ENCODE measurements around the gene IGSF5.

IGSF5 gene

DNA sequence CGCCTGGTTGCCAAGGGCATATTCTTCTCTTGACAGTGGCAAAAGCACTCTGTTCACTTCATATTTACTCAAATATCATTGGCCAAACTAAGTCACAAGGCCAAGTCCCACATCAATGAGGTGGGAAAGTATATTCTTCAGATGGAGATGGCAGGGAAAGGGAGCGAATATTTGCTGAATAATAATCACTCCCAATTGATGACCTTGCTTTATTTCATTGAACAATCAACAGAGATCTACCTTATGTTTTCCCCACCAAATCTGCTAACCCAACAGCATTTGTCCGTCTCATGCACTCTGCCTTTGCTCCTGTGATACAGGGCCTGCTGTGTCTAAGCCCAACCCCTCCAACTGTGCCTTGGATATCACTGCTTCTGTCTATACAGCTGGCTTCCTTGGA is 77.1 kb downstream of the IGSF5 start:
- DNase-seq (ENCODE audit: low read depth): no peak

DNA sequence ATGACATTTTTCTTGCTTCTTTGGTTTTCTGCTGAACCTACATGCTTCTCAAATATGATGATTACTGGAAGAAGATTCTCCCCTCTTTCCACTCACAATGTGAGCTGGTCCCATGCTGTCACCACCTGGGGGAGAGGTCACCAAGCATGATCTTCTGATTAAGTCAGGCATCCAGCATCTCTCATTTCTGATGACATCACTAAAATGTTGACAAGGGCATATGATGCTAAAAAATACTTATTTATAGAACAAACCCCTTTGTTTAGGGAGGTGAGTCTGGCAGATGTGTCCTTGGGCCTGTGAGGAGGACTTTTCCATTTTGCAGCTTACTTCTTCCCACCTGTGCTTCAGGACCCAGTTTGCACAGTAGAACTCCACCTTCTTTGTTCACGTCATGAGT is 80.3 kb downstream of the IGSF5 start:
- no peak for DNase-seq (ENCODE audit: low read depth)

DNA sequence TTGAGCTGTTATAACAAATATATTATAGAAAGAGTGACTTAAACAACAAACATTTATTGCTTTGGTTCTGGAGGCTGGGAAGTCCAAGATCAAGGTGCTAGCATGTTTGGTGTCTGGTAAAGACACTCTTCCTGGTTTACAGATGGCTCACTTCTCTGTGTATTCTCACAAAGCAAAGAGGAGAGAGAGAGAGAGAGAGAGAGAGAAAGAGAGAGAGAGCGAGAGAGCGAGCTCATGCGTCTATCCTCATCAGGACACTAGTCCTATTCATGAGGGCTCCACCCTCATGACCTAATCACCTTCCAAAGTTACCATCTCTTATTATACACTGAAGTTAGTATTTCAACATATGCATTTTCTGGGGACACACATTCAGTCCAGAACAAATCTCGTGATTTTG is 89.6 kb downstream of the IGSF5 start:
- no peak for DNase-seq (ENCODE audit: low read depth)

DNA sequence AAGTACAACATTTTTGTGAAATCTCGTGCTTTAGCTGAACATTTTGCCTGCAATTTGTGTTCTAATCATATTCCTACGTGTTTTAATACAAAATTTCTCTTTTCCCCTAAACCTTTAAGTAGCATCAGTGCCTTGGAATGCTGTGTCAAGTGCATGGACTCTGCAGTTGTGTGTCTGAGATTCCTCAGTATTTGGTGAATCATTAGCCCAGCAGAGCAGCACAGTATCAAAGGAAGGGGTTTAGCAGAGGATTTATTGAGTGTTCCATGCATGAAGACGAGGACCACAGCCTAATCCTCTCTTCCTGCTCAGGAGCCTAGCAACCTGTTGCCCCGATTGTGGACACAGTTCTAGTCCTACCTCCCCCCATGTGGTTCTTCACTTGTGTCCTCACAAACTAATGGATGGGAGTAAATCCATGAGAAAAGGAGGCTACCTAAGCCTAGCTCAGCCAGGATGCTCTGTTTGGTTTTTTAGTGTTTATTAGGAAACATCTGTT is 92.9 kb downstream of the IGSF5 start:
- no peak for DNase-seq (ENCODE audit: low read depth)

DNA sequence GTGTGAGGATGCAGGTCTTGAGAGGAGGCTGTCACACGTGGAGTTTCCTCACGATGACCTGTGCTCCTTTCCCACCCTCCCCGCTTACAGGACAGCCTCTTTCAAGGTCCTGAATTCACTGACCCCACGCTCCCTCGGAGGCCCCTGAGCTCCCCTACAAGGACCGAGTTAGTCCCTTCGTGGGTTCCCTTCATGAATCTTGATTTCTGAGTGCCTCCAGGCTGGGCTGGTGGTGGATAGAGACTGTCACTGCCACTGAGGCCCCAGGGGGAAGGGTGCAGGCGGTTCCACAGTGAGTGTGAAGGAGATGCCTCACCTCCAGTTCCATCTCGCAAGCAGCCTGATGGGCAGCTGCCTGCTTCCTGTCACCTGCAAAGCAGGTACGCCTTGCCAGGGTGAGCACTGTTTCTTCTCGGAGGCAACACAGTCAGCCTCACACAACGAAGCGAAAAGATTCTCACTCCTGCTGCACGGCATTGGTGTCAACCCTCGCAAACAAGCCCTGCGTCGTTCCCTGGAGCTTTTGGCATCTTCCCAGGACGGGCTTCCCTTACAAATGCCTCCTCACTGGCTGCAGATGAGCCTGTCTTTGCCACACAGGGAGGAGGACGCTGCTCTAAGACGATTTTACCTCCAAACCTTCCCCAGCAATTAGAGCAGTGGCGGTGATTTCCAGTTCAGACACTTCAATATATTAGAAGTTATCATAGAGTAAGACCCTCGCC is 95.6 kb downstream of the IGSF5 start:
- DNase-seq (ENCODE audit: low read depth): no peak

DNA sequence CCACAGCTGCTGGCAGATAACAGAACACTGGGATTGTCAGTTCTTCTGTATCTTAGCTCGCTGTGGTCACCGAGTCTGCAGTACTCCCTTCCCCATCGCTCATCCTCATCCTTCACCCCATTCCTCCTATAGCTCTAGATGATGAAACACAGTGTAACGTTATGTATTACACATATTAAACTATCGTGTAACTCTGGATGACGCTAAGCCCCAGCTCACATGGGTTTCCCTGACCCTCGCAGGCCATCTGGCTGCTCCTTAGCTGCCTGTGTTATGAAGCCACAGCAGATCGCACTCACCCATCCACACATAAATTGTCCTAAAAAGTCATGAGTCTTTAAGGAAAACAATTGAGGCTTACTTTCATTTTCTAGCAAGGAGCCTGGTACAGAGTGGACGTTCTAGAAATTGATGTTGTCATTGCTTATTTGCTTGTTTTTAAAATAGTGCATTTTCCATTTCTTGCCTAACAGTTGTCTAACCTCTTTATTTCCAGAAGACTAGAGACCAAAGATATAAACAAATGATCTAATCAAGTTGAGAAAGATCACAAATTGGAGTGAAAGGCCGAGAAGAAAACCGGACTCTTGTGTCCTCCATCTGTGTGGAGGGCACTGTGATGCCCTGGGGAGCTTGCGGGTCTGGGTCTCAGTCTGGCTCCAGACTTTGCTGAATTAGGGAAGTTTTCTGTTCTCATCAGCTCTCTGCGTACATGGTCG is 97.9 kb downstream of the IGSF5 start:
- DNase-seq (ENCODE audit: low read depth): peak; percentile 23

DNA sequence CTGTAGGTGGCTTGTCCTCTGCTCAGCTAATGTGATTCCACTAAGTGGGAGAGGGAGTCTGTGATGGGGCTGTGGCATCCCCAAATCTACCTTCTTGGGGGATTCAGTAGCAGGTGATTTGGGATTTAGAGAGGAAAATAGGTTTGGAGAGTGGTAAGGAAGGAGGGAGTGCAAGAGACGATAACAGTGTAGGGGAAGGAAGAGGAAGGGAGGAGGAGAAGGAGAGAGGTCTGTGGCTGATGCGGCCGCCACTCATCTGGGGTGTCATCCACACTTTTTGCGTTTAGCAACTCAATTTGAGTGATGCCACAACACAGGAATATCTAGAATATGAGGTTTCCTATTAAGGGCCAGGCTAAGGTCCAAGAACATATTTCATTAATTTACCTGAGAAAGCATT is 98.5 kb downstream of the IGSF5 start:
- DNase-seq (ENCODE audit: low read depth): no peak

DNA sequence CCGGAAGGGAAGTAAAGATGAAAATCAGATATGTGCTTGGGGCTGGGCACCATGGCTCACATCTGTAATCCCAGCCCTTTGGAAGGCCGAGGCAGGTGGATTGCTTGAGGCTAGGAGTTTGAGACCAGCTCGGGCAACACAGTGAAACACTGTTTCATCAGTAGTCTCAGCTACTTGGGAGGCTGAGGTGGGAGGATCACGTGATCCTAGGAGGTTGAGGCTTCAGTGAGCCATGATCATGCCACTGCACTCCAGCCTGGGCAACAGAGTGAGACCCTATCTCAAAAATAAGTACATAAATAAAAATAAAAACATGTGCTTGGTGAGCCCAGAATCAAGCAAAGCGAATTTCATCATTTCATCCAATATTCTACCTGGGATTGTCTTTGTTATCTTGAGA is 98.9 kb downstream of the IGSF5 start:
- DNase-seq (ENCODE audit: low read depth): no peak

DNA sequence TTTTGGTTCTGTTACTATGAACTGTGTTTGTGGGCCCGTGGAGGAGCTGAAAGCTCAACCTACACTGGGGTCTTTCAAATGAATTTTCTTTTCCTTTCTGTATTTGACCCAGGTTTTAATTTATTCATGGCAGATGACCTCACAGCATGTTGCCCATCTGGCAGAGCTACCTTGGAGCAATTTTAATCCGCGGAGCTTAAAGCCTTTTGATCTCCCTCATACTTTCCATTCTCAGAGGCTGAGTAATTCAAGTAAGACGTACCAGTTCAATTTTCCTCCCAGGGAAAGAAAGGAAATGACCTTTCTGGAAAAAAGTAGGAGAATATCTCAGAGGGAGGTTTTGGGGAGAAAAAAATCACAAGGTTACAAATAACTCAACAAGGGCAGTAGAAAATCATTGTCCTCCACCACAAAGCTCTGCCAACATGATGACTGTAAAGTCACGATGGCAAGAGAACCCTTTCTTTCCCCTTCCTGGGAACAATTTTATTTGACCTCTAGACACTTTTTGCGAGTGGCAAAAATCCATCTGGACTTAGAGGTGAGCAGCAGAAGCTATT is 100.7 kb downstream of the IGSF5 start:
- peak; percentile 44 for DNase-seq (ENCODE audit: low read depth)

DNA sequence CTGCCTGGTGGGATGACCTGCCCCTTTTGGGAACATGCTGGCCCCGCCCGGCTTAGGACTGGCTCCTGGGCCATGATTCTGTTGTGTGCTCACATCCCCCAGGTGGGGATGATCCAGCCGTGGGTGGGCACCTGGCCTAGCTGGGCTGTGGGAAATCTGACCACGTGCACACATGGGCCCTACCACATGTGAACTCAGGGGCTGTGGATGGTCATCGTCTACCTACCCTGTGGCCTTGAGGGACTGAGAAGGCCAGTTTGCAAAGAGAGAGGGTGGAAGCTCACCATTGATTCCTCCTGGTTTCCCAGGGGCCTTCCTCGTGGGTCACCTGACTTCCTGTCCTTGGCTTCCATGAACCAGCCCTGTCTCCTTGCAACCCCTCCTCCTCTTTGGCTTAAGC is 102.9 kb downstream of the IGSF5 start:
- no peak for DNase-seq (ENCODE audit: low read depth)

DNA sequence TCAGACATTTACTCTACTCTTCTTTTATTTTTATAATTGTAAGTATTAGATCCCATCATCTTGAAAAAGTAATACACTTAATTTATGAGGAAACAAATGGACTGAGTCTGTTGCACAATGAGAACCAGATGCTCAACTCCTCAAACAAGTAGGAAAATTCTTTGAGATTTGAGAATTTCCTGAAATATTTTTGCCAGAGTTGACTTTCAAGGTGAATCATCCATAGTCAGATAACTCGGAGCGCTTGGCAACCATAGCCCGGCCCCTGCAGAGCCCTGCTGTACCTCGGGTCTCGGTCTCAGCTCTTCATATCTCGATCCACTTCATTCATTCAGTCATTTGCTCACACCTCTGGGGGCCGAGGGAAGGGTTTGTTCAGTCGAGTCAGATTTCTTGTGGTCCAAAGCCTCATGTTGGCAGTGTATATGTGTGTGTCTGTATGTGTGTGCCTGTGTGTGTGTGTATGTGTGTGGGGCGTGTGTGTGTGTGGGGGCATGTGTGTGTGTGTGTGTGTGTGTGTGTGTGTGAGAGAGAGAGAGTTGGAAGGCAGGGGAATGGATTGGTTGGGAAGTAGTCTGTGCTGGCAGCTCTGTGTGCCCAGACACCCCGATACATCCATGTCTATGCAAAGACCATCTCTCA is 104.2 kb downstream of the IGSF5 start:
- DNase-seq (ENCODE audit: low read depth): peak; percentile 17

DNA sequence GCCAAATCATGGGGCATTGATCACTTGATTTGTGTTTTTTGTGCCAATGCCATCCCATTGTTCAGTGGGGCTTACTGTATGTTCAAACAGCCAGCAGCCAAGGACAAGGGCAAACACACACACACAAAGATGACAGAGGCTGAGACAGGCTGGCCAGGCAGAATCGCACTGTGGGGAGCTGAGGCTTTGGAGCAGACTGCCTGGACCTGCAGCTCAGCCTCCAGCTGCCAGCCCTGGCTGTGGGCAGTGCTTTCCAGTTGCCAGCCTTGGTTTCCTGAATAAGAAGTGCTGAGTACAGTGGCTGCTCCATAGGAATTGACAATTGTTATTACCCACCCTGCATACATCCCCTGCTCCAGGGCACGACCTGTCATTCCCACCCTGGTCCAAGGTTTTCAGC is 105.3 kb downstream of the IGSF5 start:
- no peak for DNase-seq (ENCODE audit: low read depth)

DNA sequence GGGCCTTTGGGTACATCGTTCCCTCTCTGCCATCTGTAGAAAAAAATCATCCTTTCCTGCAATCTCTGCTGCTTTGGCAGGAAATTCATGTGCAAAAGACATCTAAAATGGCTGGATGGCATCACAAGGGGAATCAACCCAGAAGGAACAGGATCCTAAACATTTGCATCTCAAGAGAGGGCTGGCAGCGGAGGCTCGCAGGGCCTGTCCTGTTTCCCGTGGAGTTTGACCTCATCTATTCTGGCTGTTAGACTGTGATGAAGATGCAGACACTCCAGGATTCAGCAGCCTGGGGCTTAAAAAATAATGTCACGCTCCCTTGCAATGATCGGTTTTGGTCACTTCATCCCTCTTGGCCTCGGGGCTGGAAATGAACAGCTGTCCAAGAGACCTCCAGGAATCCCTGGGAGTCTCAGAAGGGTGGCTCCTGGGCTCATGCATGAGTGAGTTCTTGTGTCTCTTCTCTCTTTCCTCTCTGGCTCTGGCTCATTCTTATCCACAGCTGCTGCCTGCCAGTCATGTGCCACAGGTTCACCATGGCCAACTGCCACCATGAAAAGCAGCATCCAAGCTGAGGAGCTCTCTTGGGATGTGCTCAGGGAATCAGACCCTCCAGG is 106.1 kb downstream of the IGSF5 start:
- no peak for DNase-seq (ENCODE audit: low read depth)

Measured in iris pigment epithelial cell (primary cell).